Uterus (tissue), 4 donors: ENCODE measurements around the gene IL4I1. TPM values are rescaled to one million over a fixed set of nuclear protein-coding genes. Genes with fewer than 3 reads are reported as not detected.

ENCODE experiments used
- DNase-seq, 2 donors: peaks; one replicate each; pipeline ENCODE4 v3.0.0-alpha.2; 2019 to 2020
- H3K27ac ChIP-seq, 2 donors: fragments of 200-600 bp; sonication (generic); 1 replicate in 1 of 2; 2 replicates in 1 of 2; pipeline ENCODE4 v1.5.1; 2016 to 2018
- H3K27me3 ChIP-seq, 2 donors: fragments of 200-600 bp; sonication (generic); one replicate each; pipeline ENCODE4 v1.5.1; 2018 to 2019; ENCODE audit warnings: control low read depth in 1 of 2
- H3K36me3 ChIP-seq, 2 donors: fragments of 200-600 bp; sonication (generic); one replicate each; pipeline ENCODE4 v1.5.1; 2019; ENCODE audit warnings: control low read depth in 1 of 2
- H3K4me1 ChIP-seq, 2 donors: fragments of 200-600 bp; sonication (generic); one replicate each; pipeline ENCODE4 v1.5.1; 2018 to 2019; ENCODE audit warnings: control low read depth in 1 of 2
- H3K4me3 ChIP-seq, 2 donors: fragments of 200-600 bp; sonication (generic); 1 replicate in 1 of 2; 2 replicates in 1 of 2; pipeline ENCODE4 v1.5.1; 2018 to 2019; ENCODE audit warnings: mild to moderate bottlenecking in 1 of 2
- H3K9me3 ChIP-seq, 2 donors: fragments of 200-600 bp; sonication (generic); one replicate each; pipeline ENCODE4 v1.5.1; 2019; ENCODE audit warnings: control low read depth in 1 of 2
- CTCF ChIP-seq, 4 experiments: fragments of 200-600 bp in 2 of 4; fragments of 450-650 bp in 2 of 4; sonication (generic) in 2 of 4; IDR thresholded peaks; one replicate each; pipeline ENCODE4 v1.5.1; 2016 to 2019; ENCODE audit warnings: antibody characterized with exemption in 4 of 4, mild to moderate bottlenecking in 2 of 4, moderate library complexity in 1 of 4
- POLR2A ChIP-seq, 2 donors: fragments of 450-650 bp; IDR thresholded peaks; one replicate each; pipeline ENCODE4 v1.6.1; 2016; ENCODE audit warnings: antibody characterized with exemption in 2 of 2, mild to moderate bottlenecking in 1 of 2, moderate library complexity in 1 of 2
- intact Hi-C: fragments of 100-400 bp; cut with DNase I; formaldehyde crosslinking; loops from one replicate; pipeline ENCODE4 v1.15.1; 2023; ENCODE audit warnings: low total_unique reads
- total RNA-seq, 4 donors: library from RNA; depleted of rRNA in 3 of 4; stranded (reverse); fragments of >200 nt in 3 of 4; gene quantifications; one replicate each; pipeline versions ENCODE4 v1.1.0 to v1.2.4, GENCODE V29; 2014 to 2023
- donor health status: DM: yes; HTN: yes; CAD: no.

IL4I1 gene
- total RNA-seq, 4 donors from 2014 or later, result 0.82 to 1.2 TPM; not detected in 2

DNA sequence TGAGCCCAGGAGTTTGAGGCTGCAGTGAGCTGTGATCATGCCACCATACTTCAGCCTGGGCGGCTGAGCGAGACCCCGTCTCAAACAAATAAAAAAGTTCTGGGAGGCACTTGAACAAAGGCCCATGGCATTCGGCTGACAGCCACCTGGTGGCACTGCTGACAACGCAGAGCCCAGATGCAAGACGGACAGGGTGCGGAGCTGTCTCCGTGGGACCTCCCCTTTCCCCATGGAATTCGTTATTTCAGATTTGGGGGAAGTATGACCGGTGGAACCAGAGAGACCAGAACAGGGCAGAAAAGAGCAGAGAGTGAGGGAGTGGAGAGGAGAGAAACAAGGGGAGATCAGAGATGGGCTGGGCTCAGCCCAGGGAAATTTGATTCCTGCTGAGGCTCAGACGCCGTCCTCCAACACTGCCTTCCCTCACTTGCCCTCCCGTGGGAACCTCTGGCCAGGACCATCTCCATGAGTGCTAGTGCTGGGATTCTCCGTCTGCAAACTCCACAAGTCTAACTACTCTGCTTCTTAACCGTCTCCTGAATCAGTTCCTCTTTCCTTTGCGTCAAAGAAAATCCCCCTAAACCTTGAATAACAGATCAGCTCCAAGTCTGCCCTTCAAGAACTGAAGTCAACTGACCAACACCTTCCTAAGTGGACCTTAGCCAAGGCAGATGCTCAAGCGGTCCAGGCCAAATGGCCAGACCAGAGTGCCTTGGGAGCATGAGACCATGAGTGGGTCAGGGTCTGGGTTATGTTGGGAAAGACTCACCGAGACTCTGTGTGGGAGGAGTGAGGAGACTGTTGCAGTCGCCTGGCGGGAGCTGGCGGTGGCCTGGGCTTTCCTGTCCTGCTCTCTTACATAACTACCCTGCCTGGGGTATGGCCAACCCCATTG is 20.4 kb upstream of the IL4I1 start:
- no peak for DNase-seq
- Histone ChIP-seq H3K27ac (no peak overlapping the region), H3K36me3 (no peaks in the 10 kb centered on the region), H3K4me1 (peaks cover 0 to 7% of the 10 kb centered on the region in 2 donors), H3K27me3 (no peaks in the 10 kb centered on the region), H3K4me3 (no peak overlapping the region), H3K9me3 (no peaks in the 10 kb centered on the region)
- TF ChIP-seq POLR2A (IDR thresholded peaks at IDR 0.05) (no peak), CTCF (IDR thresholded peaks at IDR 0.05) (no peak)
- intact Hi-C loops, result no loop called here

GRCh38 chr19:49915271-49915670 is 18.6 kb upstream of the IL4I1 start:
- H3K9me3 ChIP-seq, result no peaks in the 10 kb centered on the region
- H3K4me3 ChIP-seq, result no peak overlapping the region
- no peak overlapping the region for H3K27ac ChIP-seq
- TF ChIP-seq POLR2A (IDR thresholded peaks at IDR 0.05) (no peak), CTCF (IDR thresholded peaks at IDR 0.05) (no peak)
- no peaks in the 10 kb centered on the region for H3K36me3 ChIP-seq
- no peaks in the 10 kb centered on the region for H3K27me3 ChIP-seq
- H3K4me1 ChIP-seq, result peaks cover 4 to 7% of the 10 kb centered on the region in 2 donors
- intact Hi-C loops, result no loop called here
- no peak for DNase-seq

DNA sequence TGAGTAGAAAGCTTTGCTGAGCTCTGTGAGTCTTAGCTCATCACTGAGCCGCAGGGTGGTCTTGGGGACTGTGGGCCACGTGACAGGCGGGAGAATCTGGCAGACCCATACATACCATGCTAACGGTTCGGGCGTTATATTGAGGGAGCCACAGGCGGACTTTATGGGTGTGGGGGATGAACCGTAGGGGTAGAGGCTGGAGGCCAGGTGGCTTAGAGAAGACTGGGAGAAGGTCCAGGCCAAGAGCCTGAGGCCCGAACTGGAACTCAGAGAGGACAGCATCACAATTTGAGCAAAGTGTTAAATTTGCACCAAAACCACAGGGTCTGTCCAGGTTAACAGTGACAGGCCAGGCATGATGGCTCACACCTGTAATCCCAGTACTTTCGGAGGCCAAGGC is 17.0 kb upstream of the IL4I1 start:
- no peaks in the 10 kb centered on the region for H3K27me3 ChIP-seq
- intact Hi-C loops, result no loop called here
- no peaks in the 10 kb centered on the region for H3K36me3 ChIP-seq
- TF ChIP-seq POLR2A (IDR thresholded peaks at IDR 0.05) (no peak), CTCF (IDR thresholded peaks at IDR 0.05) (no peak)
- no peaks in the 10 kb centered on the region for H3K9me3 ChIP-seq
- H3K27ac ChIP-seq, result no peak overlapping the region
- no peak for DNase-seq
- H3K4me1 ChIP-seq, result peaks cover 4 to 7% of the 10 kb centered on the region in 2 donors
- H3K4me3 ChIP-seq, result no peak overlapping the region

DNA sequence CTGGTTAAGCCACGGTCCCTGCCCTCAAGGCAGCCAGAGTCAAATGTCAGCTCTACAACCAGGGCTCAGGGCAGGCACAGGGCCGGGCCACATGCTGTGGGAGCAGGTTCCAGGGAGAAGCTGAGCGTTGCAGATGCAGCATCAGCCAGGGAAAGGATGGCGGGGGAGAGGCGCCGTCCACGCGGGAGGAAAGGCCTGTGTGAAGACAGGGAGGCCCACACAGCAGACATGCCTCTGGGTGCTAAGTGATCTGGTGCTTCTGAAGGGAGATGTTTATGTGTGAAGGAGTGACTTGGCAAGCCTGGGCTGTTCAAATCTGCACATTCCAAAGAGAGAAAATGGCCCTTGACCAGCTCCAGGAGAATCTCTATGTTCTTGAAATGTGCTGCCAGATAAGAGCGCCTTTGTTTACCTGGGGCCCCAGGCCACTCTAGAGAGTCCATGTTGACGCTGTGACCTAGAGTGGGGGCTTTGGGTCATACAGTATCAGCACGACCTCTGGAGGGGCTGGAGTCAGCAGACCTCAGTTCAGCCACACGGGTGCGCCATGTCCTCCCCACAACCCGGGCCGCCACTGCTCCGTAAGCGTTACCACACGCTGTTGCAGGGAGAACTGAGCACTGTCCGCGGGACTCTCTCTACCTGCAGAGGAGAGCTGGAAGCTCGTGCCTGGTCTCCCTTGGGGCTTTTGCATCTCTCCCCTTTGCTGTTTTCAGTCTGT is 16.4 kb upstream of the IL4I1 start:
- Histone ChIP-seq H3K27me3 (no peaks in the 10 kb centered on the region), H3K4me1 (peaks cover 4 to 7% of the 10 kb centered on the region in 2 donors), H3K9me3 (no peaks in the 10 kb centered on the region), H3K27ac (peak overlapping the region; percentile 31 to 41), H3K4me3 (no peak overlapping the region), H3K36me3 (no peaks in the 10 kb centered on the region)
- intact Hi-C loops, result no loop called here
- DNase-seq, result no peak
- TF ChIP-seq POLR2A (IDR thresholded peaks at IDR 0.05) (no peak), CTCF (IDR thresholded peaks at IDR 0.05) (peak in 1 of 4 experiments; percentile 12)
